Psoas muscle (tissue), 8 donors: ENCODE measurements around the gene OLFML2A. TPM values are rescaled to one million over a fixed set of nuclear protein-coding genes. Genes with fewer than 3 reads are reported as not detected.

ENCODE experiments used
- ATAC-seq, 4 donors: fragments of 200-7000 bp; cut with Tn5 transposase; one replicate each; pipeline ENCODE4 v1.9.1; 2020; ENCODE audit warnings: moderate library complexity in 3 of 4, mild to moderate bottlenecking in 2 of 4
- DNase-seq, 2 donors: peaks; one replicate each; pipeline ENCODE4 v3.0.0-alpha.2; 2020
- H3K27ac ChIP-seq: fragments of 200-600 bp; one replicate; pipeline ENCODE4 v1.8.0; 2022
- H3K27me3 ChIP-seq, 3 donors: fragments of 200-600 bp in 1 of 3; one replicate each; pipeline versions ENCODE4 v1.6.1 to v1.8.0; 2013 to 2022; ENCODE audit warnings: low read length in 2 of 3, mild to moderate bottlenecking in 2 of 3, moderate library complexity in 1 of 3; ENCODE audit not compliant: insufficient read depth in 3 of 3
- H3K36me3 ChIP-seq, 2 donors: fragments of 200-600 bp in 1 of 2; one replicate each; pipeline versions ENCODE4 v1.6.1 to v1.8.0; 2013 to 2022; ENCODE audit warnings: low read depth in 1 of 2, mild to moderate bottlenecking in 1 of 2, moderate library complexity in 1 of 2; ENCODE audit not compliant: insufficient read depth in 1 of 2
- H3K4me1 ChIP-seq: fragments of 200-600 bp; one replicate; pipeline ENCODE4 v1.8.0; 2022
- H3K4me3 ChIP-seq: fragments of 200-600 bp; one replicate; pipeline ENCODE4 v1.8.0; 2022; ENCODE audit warnings: mild to moderate bottlenecking
- H3K9me3 ChIP-seq: fragments of 200-600 bp; one replicate; pipeline ENCODE4 v1.8.0; 2022
- WGBS, 3 donors: extraction: QIAGEN DNeasy Blood & Tissue Kit; methylation state at CpG; one replicate each; pipeline versions ENCODE4 v1.1.6 to v1.1.7; 2013; 5-methylcytosine and 5-hydroxymethylcytosine counted together
- intact Hi-C, 2 donors: fragments of 100-400 bp; cut with DNase I; formaldehyde crosslinking; loops; one replicate each; pipeline versions ENCODE4 v1.11.0 to v1.14.2; 2022
- polyA plus RNA-seq, 3 donors: library from polyadenylated mRNA; stranded (reverse); fragments of 200-250 nt; gene quantifications; one replicate each; pipeline ENCODE4 v1.2.3, GENCODE V29; 2013
- total RNA-seq, 4 donors: library from RNA; stranded (reverse); fragmentation: NEBNext Ultra II Directional in 2 of 4; extraction: Animal tissue kit (Norgen Biotek cat#: 25700) in 2 of 4; gene quantifications; one replicate each; pipeline versions ENCODE4 v1.2.1 to v1.2.4, GENCODE V29; 2021 to 2023
- TF ChIP-seq, protein P1 (sequence below): fragments of 200-600 bp; IDR thresholded peaks from one replicate; pipeline ENCODE4 v1.8.0; 2022; ENCODE audit warnings: antibody characterized with exemption
- donor health status: healthy with polysubstance abuse.
- donor health status: DM: no; HTN: no; CAD: no; lungs with moderate emphysema.
- donor health status: Bipolar disorder and iron deficiency.
- donor health status: healthy.
- donor health status: DM: yes; HTN: yes; CAD: no.
- donor health status: DM: no; HTN: no; CAD: no.
- donor health status: DM: no; HTN: no; CAD: no.
- donor health status: DM: yes; HTN: yes; CAD: no.

The OLFML2A gene
- total and polyA plus RNA-seq, 7 donors, result 3.0 to 30.3 (median 7.1) TPM

DNA sequence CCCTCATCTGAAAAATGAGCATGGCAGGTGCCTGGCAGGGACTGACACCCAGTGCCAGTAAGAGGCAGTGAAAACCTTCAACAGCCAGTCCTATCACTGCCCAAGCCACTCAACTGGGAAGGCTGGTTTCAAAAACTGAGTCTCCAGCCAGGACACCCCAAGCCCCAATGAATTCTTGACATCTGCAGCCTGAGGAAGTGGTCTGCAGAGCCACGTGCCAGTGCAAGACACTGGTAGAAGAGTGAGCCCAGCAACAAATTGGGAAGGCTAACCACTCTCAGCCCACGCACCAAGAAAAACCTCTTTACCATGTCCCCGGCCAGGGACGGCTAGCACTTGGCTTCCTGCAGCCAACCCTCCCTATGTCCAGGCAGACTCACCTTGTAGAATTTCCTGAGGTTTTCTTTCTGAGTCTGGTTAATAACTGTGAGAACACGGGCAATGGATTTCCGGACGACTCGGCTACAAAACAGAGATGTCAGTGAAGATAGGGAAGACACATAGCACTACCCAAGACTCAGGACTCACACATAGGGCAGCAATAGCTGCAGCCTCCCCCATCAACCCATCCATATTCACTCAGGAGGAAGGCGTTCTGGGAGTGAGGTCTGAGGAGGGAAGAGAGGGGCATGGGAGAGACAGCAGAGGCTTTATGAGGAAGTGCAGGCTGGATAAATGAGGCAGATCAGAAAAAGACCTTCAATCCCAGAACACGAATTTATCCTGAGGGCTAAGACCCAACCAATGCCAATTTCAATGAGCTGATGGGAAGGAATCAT lies 83.1 kb downstream of the OLFML2A start:
- H3K4me1 ChIP-seq, result peaks cover 29% of the 10 kb centered on the region
- H3K4me3 ChIP-seq, result peak overlapping the region; percentile 91
- ATAC-seq (no peak), DNase-seq (no peak)
- peak overlapping the region; percentile 92 for H3K27ac ChIP-seq
- WGBS, 3 donors, result 49 to 59% (median 56%) methylated on average over 10 of the region's 10 CpGs
- intact Hi-C loops, result no loop called here
- H3K9me3 ChIP-seq, result no peaks in the 10 kb centered on the region
- TF ChIP-seq, protein P1, sequence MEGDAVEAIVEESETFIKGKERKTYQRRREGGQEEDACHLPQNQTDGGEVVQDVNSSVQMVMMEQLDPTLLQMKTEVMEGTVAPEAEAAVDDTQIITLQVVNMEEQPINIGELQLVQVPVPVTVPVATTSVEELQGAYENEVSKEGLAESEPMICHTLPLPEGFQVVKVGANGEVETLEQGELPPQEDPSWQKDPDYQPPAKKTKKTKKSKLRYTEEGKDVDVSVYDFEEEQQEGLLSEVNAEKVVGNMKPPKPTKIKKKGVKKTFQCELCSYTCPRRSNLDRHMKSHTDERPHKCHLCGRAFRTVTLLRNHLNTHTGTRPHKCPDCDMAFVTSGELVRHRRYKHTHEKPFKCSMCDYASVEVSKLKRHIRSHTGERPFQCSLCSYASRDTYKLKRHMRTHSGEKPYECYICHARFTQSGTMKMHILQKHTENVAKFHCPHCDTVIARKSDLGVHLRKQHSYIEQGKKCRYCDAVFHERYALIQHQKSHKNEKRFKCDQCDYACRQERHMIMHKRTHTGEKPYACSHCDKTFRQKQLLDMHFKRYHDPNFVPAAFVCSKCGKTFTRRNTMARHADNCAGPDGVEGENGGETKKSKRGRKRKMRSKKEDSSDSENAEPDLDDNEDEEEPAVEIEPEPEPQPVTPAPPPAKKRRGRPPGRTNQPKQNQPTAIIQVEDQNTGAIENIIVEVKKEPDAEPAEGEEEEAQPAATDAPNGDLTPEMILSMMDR, result no peak
- no peaks in the 10 kb centered on the region for H3K27me3 ChIP-seq
- peaks cover 8 to 50% of the 10 kb centered on the region in 2 donors for H3K36me3 ChIP-seq

GRCh38 chr9:124860582-124861341 lies 83.8 kb downstream of the OLFML2A start:
- Histone ChIP-seq H3K9me3 (no peaks in the 10 kb centered on the region), H3K27me3 (no peaks in the 10 kb centered on the region), H3K4me3 (peak overlapping the region; percentile 91), H3K27ac (peak overlapping the region; percentile 92), H3K4me1 (peaks cover 29% of the 10 kb centered on the region), H3K36me3 (peaks cover 8 to 50% of the 10 kb centered on the region in 2 donors)
- TF ChIP-seq, protein P1, result no peak
- 9 to 10% (median 10%) methylated on average over 12 of the region's 12 CpGs for WGBS, 3 donors
- intact Hi-C loops, result no loop called here
- DNase-seq (no peak), ATAC-seq (no peak)

DNA sequence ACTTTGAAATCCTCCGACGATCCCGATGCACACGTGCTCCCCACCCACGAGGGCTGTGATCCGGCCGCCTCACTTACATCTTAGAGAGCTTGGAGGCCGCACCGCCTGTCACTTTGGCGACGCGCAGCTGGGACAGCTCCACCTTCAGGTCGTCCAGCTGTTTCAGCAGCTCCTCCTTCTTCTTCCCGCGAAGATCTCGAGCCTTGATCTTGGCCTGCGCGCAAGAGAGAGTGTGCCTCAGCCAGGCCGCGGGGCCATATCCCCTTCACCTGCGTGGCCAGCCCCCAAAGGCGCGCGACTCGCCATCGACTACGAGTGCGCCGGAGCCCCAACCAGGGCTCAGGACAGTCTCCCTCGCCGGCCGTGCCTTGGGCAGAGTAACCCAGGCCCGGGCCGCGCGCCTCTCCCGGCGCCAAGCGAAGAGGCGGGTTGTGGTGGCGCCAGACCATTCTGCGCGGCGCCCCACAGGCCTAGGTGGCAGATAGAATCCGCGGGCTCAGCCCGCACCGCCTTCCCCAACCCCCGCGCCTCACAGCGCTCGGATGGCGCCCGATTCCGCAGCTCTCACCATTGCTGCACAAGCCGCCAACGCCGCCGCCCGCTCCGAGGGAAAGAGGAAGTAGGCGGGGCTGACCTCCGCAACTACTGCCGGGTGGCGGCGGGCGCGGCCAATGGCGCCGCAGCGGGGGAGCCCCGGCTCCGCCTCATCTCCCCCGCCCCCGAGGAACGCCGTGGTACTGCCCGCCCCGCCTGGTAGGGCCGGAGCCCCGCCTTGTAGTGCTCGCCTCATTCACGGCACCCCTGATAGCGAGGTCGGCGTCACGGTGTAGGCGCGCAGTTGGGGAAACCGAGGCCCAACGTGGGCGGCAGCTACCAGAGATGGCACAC lies 84.7 kb downstream of the OLFML2A start, which contains the start of the genes ARPC5L and RPL35:
Gene ARPC5L, plus strand, starts transcription at position 789 of the 888 bp plus-strand sequence. CDS start 7,161 bp downstream, outside the sequence.
Gene RPL35, minus strand, starts transcription at position 616 of the 888 bp plus-strand sequence. Its CDS starts 45 bp downstream, at position 571.
- intact Hi-C loops, result no loop called here
- ATAC-seq, result peak; percentile 93 to 96 (median 95)
- Histone ChIP-seq H3K36me3 (peaks cover 8 to 47% of the 10 kb centered on the region in 2 donors), H3K4me1 (peaks cover 29% of the 10 kb centered on the region), H3K4me3 (peak within 1 kb of the TSS; percentile 91), H3K27ac (peak within 1 kb of the TSS; percentile 92), H3K9me3 (no peaks in the 10 kb centered on the region), H3K27me3 (no peaks in the 10 kb centered on the region)
- 0 to 2% (median 1%) methylated on average over 72 to 92 of the region's 92 CpGs for WGBS, 3 donors
- TF ChIP-seq, protein P1, result no peak
- DNase-seq, result peak; percentile 96 to 97

DNA sequence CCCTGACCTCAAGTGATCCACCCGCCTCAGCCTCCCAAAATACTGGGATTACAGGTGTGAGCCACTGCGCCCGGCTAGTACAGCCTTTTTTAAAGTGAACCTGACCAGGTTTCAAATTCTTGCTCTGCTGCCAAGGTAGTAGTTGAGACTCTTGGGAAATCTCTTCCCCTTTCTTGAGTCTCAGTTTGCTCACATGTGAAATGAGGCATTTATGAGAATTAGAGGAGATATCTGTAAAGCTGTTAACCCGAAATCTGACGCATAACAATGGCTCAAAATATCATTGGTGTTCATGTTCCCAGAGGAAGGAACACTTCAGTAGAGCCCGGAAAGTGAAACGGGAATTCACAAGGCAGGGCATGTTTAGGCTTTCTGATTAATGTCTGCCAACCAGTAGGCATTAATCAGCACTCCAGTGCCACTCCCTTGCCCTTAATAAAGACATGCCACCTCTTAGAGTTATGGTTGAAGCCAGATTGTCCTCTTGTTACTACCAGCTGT lies 86.5 kb downstream of the OLFML2A start:
- intact Hi-C loops, result no loop called here
- DNase-seq (no peak), ATAC-seq (peak in 2 of 4 donors; percentile 17 to 38)
- H3K36me3 ChIP-seq, result peaks cover 8 to 28% of the 10 kb centered on the region in 2 donors
- no peaks in the 10 kb centered on the region for H3K9me3 ChIP-seq
- 44 to 57% (median 46%) methylated on average over 7 of the region's 7 CpGs for WGBS, 3 donors
- peak overlapping the region; percentile 92 for H3K27ac ChIP-seq
- no peak overlapping the region for H3K4me3 ChIP-seq
- peaks cover 37% of the 10 kb centered on the region for H3K4me1 ChIP-seq
- H3K27me3 ChIP-seq, result no peaks in the 10 kb centered on the region
- TF ChIP-seq, protein P1, result no peak
